ENCODE measurements around the gene MAEA.

MAEA gene

DNA sequence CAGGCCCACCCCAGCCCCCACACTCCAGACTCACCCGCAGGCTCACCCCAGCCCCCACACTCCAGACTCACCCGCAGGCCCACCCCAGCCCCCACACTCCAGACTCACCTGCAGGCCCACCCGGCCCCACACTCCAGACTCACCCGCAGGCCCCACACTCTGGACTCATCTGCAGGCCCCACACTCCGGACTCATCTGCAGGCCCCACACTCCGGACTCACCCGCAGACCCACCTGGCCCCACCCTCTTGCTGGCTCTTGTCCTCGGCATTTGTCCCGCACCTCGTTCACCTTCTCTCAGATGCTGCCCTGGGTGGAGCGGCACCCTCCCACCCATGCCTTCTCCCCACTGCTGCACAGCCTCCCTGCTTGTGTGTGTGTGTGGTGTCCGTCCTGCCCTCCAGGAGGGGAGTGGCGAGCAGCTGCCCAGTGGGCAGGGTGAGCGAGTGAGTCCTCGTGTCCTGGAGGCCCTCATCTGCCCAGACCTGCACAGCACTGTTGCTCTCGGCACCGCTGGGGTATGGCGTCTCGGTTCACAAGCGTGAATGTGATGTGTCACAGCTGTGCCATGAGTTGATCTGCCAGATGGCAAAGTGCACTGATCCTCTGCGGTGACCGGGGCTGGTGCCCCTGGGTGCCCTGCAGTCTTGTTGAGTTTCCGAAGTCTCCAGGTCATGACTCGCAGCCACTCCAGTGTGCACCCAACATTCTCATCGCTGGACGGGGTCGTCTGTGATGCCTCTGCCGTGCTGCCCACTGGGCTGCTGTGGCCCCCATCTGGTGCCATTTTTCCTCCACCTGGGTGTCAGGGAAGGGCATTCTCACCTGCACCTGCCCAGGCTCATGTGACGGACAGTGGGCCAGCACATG, 27.7 kb downstream of the MAEA start:
- TF ChIP-seq, protein P1, sequence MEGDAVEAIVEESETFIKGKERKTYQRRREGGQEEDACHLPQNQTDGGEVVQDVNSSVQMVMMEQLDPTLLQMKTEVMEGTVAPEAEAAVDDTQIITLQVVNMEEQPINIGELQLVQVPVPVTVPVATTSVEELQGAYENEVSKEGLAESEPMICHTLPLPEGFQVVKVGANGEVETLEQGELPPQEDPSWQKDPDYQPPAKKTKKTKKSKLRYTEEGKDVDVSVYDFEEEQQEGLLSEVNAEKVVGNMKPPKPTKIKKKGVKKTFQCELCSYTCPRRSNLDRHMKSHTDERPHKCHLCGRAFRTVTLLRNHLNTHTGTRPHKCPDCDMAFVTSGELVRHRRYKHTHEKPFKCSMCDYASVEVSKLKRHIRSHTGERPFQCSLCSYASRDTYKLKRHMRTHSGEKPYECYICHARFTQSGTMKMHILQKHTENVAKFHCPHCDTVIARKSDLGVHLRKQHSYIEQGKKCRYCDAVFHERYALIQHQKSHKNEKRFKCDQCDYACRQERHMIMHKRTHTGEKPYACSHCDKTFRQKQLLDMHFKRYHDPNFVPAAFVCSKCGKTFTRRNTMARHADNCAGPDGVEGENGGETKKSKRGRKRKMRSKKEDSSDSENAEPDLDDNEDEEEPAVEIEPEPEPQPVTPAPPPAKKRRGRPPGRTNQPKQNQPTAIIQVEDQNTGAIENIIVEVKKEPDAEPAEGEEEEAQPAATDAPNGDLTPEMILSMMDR (IDR thresholded peaks at IDR 0.05): no peak

DNA sequence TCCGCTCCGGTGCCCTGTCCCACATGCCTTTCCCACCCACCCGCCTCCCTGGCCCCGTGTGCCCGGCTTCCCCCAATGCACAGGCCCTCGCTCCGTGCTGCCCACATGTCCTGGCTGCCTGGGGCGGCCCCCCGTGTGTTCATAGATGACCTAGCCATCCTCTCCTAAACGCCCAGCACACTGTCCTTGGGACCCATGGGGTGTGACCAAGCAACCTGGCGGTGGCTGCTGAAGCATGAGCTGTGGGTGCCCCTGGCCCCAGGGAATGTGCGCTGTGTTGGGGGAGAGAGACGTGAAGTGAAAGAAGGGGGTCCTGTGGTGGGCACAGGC, 28.3 kb downstream of the MAEA start:
- TF ChIP-seq, protein P1 (IDR thresholded peaks at IDR 0.05): no peak

DNA sequence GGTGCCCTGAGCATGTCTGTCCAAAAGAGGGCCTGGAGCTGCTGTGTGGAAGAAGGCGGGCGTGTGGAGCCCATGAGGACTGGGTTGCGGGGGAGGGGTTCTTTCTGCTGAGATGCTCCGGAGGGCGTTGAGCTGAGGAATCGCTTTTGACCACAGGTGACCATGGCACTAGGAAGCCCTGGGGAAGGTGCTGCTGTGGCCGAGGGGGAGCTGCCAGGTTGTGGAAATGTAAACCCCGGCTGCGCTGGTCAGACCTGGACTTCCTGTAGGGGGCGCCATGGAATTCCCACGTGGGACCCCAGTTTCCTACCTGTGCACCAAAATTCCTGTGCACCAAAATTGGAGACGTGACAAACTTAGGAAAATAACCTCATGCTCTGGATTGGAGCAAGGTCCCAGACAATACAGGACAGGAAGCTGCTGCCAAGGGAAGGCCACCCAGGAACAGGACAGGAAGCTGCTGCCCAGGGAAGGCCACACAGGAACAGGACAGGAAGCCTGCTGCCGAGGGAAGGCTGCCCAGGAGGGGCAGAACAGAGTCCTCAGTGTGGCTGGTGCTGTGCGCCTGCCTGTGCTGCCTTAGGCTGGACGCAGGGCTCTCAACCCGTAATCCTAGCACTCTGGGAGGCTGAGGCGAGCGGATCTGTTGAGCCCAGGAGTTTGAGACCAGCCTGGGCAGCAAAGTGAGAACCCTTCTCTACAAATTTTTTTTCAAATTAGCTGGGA, 29.0 kb downstream of the MAEA start:
- TF ChIP-seq, protein P1 (IDR thresholded peaks at IDR 0.05): peak; percentile 47

DNA sequence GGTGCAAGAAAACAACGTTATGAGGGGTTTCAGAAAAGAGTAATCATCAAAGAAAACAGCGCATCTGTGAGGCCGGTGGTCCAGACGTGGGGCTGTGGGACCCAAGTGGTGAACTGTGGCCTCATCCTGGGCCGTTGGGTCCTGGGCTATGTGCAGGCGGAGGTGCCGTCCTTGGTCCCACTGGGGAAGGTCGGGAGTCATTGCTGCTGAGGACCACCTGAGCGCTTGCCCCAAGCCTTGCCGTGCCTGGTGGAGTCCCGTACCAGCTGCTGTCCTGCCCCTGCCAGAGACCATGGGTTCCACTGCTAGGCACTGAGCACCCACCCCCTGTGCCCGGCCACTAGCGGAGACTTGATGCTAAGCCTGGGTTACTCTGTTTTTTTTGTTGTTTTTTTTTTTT, 31.8 kb downstream of the MAEA start:
- TF ChIP-seq, protein P1 (IDR thresholded peaks at IDR 0.05): no peak

DNA sequence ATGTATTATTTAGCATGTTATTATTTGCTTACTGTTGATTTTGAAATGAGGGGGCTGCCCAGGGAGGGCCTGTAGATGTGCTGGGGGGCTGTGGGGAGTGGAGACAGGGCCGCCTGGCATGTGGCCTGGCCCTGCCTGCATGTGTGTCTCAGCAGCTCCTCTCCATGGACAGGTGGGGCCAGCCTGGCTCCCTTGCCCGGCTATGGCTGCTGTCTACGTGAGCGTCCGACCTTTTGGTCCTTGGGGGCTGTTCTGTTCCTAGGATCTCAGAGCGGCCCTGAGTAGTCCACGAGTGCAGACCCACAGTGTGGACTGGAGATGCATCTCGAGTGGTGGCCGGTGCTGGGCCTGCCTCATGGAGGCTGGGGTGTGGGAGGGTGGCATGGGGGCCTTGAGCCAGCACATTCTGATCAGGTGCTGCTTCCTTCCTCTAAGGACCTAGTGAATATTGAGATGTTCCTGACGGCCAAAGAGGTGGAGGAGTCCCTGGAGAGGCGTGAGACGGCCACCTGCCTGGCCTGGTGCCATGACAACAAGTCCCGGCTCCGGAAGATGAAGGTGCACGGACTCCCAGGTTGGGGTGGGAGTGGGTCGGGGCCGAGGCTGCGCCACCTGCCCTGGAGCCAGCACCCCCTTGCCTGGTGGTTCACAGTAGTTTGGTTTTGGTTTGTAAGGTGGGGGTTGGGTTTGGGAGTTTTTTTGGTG, 32.4 kb downstream of the MAEA start:
- TF ChIP-seq, protein P1 (IDR thresholded peaks at IDR 0.05): no peak

DNA sequence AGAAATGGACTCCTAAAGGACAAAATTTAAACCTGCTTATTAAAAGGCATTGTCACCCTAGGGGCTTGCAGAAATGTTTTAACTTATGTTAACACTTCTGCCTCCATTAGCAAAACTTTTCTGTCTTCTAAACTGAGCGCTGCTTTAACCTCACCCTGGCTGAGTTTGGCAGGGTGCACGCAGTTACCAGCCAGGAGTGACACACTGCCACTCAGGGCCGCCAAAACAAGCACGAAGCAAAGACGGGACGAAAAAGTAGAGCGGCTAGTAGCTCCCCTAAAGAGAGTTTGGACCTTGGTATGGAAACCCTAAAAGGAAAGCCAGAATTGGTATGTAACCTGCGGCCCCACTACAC, 33.6 kb downstream of the MAEA start:
- TF ChIP-seq, protein P1 (IDR thresholded peaks at IDR 0.05): no peak

DNA sequence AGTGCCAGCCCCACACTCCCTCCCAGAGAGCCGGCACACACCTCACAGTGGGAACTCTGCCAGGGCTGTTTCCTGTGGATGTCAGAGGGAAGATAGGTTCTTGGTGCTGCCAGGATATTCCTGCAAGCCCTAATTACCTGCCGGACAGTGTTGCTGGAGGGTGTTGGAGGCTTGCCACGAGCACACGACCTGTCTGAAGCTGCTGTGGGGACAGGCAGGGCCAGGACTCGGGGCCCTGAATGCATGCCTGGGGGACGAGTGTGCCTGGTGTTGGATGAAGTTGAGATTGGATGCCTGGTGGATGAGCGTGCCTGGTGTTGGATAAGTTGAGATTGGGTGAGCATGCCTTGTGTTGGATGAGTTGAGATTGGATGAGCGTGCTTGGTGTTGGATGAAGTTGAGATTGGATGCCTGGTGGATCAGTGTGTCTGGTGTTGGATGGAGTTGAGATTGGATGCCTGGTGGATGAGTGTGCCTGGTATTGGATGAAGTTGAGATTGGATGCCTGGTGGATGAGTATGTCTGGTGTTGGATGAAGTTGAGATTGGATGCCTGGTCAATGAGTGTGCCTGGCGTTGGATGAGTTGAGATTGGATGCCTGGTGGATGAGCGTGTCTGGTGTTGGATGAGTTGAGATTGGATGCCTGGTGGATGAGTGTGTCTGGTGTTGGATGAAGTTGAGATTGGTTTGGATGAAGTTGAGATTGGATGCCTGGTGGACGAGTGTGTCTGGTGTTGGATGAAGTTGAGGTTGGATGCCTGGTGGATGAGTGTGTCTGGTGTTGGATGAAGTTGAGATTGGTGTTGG, 34.1 kb downstream of the MAEA start:
- TF ChIP-seq, protein P1 (IDR thresholded peaks at IDR 0.05): no peak
